ENCODE data around the gene MLYCD.
"Not testable (repeated sequence)": the region's sequence is repeated elsewhere in the genome, so short reads cannot be mapped to it uniquely, and the experiment has no call there.

The MLYCD gene

GRCh38 chr16:83940630-83941378 is 41.9 kb downstream of the MLYCD start:
- DNase-seq (ENCODE audit: low spot score), result no peak

- DNase-seq (ENCODE audit: low spot score), result not testable (repeated sequence)
Measured at GRCh38 chr16:83941546-83941945, 42.6 kb downstream of the MLYCD start.

- no peak for DNase-seq (ENCODE audit: low spot score)
Measured at GRCh38 chr16:83942074-83942473, 43.2 kb downstream of the MLYCD start.

- DNase-seq (ENCODE audit: low spot score), result no peak
Measured at GRCh38 chr16:83942815-83943515, 44.0 kb downstream of the MLYCD start.

- DNase-seq (ENCODE audit: low spot score), result no peak
Measured at GRCh38 chr16:83943516-83944050, 44.7 kb downstream of the MLYCD start.

- no peak for DNase-seq (ENCODE audit: low spot score)
Measured at GRCh38 chr16:83945587-83945986, 46.7 kb downstream of the MLYCD start.

- DNase-seq (ENCODE audit: low spot score), result no peak
Measured at GRCh38 chr16:83946154-83946780, 47.4 kb downstream of the MLYCD start.

- DNase-seq (ENCODE audit: low spot score), result no peak
Measured at GRCh38 chr16:83946781-83947566, 48.1 kb downstream of the MLYCD start.

GRCh38 chr16:83947642-83948234 is 48.8 kb downstream of the MLYCD start:
- DNase-seq (ENCODE audit: low spot score), result no peak

GRCh38 chr16:83948914-83949723 is 50.2 kb downstream of the MLYCD start:
- no peak for DNase-seq (ENCODE audit: low spot score)

GRCh38 chr16:83949724-83950001 is 50.7 kb downstream of the MLYCD start:
- no peak for DNase-seq (ENCODE audit: low spot score)

- DNase-seq (ENCODE audit: low spot score), result not testable (repeated sequence)
Measured at GRCh38 chr16:83950862-83951399, 52.0 kb downstream of the MLYCD start.

GRCh38 chr16:83951544-83951943 is 52.6 kb downstream of the MLYCD start:
- DNase-seq (ENCODE audit: low spot score), result no peak

- DNase-seq (ENCODE audit: low spot score), result no peak
Measured at GRCh38 chr16:83952587-83952939, 53.6 kb downstream of the MLYCD start.

GRCh38 chr16:83952940-83953795 is 54.3 kb downstream of the MLYCD start, which contains the start of gene OSGIN1:
Gene OSGIN1 (plus strand): TSS chr16:83953240. CDS start chr16:83957672, 4,432 bp downstream.
- DNase-seq (ENCODE audit: low spot score), result peak; percentile 87

GRCh38 chr16:83953796-83954576 is 55.1 kb downstream of the MLYCD start:
- DNase-seq (ENCODE audit: low spot score), result no peak

GRCh38 chr16:83954577-83955016 is 55.7 kb downstream of the MLYCD start:
- peak; percentile 84 for DNase-seq (ENCODE audit: low spot score)

- DNase-seq (ENCODE audit: low spot score), result no peak
Measured at GRCh38 chr16:83955218-83956130, 56.6 kb downstream of the MLYCD start.
